Measurements from ENCODE around the gene SERGEF.

The SERGEF gene

DNA sequence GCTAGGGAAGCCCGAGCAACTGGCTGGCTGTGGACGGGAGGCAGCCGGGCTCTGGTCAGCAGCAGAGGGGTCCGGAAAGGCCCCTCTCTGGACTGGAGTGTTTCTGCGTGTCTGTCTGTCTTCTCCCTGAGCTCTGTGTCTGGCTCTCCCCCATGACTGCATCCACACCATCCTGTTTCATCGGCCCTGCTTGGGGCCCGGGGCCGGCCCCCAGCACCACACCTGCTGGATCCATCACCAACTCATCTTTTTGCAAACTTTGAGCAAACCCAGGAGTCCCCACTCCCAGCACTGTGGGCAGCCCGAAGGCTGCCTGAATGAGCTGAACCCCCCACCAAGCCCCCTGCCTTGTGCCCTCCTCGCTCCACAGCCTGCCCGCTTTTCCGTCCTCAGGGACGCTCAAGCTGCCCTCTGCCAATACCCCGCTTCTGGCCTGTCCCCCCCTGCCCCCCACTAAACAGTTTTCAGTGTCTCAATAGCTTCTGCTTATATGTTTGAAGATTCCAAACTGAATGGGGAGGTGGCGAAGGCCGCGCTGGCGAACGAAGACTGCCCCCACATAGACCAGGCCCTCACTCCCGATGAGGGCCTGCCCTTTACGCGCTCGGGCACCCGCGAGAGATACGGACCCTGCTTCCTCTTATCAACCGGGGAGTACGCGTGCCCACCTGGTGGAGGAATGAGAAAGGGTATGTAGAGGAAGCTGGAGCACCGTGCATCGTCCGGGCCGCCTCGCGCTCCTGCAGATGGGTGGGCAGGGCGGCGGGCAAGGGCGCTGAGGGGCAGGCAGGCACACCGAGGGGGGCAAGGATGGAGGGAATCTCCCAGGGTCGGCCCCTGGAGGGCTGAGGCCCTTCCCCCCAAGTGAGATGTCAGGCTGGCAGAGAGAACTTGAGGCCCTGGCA lies 233.6 kb downstream of the SERGEF start:
- intact Hi-C loops (cut with DNase I), result no loop called here
- DNase-seq, result peak in 2 of 10 donors; percentile 48 to 81

DNA sequence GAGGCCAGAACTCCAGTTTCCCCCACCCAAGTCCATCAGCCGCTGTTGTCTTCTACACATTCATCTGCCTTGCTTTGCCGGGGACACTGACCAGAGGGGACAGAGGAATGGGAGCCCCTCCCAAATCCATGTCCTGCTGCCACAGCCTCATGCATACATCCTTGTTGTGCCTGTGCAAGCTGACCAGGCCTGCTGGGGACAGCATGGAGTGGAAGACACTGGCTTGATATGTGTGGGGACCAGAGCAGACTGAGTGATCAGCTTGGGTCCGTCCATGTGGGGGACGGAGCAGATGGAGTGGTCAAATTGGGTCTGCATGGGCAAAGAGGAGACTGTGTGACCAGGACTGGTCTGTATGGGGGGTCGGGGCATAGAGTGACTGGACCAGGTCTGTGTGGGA lies 234.5 kb downstream of the SERGEF start:
- intact Hi-C loops (cut with DNase I), result no loop called here
- DNase-seq, result peak in 2 of 10 donors; percentile 22 to 58

DNA sequence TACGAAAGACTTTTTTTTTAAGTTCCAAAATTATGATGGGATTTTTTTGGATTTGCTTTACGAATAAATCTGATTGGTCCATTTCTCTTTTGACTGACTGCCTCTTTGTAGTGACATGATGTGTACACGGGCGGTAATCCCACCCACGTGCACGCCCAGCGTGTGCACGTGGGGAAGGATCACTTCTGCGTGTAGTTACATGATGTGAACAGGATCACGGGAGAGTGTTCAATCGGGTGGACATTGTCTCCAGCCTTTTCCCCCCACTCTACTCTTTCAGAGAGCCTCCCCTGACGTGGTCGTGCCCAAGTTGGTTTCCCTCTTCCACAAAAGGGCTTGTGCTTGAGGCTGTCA lies 235.1 kb downstream of the SERGEF start:
- DNase-seq, result peak in 1 of 10 donors; percentile 34
- intact Hi-C loops (cut with DNase I), result no loop called here

DNA sequence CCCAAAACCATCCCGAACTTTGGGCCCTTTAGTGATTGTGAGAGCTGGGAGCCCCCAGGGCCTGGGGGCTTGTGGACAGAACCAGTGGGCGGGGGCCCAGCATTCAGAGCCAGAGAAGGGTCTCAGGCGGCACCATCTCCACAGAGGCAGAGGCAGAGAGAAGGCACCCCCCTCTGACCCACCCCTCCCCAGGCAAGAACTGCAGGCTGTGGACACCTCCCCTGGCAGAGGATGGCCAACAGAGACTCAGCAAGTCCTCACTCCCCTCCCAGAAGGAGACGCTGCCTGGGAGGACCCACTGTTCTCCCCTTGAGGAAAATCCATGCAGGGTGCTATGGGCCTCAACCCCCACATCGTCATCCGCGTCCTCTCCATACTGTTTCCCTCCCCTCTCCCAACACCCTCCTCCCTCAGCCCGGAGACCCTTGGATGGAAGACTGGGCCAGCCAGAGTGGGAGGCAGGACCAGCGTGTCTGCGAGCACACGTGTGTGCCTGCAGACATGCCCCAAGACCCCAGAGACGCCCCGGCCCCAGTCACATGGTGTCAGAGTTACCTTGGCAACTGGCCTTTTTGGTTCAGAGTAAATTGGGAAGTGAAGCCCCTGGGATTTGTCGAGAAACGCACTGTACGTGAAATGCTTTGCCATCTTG lies 235.6 kb downstream of the SERGEF start:
- peak in 1 of 10 donors; percentile 63 for DNase-seq
- intact Hi-C loops (cut with DNase I), result no loop called here

DNA sequence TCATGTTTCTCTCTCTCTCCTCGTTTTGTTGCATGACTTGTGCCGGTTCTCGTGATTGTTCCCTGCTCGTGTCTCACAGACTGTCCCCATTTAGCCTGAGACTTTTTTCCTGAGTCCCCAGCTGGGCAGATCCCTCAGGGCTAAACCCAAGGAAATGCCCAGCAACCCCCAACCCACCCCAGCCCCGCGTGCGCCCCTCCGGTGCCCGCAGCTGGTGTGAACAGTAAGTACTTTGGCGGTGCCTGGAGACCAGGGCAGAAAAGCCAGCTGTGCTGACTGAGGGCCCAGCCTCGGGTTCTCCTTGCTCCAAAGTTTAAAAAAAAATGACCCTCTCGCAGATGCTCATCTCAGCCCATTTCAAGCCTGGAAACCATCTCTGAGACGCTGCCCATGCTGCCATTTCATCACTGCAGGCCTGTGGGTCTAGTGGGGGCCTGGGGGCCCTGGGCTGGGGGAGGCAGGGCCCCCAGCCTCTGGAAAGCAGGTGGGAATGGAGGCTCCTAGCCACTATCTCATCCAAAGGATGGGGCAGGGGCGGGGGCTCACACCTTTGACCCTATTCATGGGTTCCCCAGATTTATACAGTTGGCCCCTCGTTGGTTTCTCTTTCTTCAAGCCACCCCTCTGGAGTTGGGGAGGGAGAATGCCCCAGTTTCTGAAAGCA lies 236.5 kb downstream of the SERGEF start:
- DNase-seq, result peak in 1 of 10 donors; percentile 65
- intact Hi-C loops (cut with DNase I), result no loop called here

DNA sequence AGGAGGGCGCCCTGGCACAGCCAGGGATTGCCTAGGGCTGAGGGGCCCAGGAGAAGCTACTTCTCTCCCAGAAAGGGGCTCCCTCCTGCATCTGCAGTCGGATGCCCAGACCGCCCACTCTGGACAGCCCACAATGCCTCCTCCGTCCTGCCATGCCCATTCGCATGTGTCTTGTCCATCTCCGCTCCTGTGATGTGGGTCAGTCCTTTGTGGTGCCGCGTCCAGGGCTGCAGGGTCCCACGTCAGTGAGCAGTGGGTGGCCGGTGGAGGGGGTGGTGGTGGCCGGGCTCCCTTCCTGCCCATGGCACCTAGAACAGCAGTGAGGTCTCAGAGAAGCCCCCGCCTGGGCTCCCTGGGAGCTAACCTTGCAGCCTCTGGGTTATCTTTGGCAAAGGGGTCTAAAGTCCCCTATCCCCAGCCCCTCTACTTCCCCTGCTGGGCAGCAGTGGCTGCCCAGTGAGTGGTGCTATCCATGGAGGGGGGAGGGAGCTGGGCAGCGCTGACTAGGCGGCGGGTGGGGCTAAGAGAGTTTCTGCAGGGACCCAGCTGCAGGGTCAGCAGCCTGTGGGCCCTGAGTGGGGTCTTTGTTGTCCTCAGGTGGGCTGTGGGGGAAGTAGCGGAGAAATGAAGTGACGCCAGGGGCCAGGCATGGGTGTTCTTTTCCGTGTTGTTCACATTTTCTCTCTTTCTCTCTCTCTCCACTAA lies 237.2 kb downstream of the SERGEF start:
- intact Hi-C loops (cut with DNase I), result no loop called here
- peak in 1 of 10 donors; percentile 84 for DNase-seq

DNA sequence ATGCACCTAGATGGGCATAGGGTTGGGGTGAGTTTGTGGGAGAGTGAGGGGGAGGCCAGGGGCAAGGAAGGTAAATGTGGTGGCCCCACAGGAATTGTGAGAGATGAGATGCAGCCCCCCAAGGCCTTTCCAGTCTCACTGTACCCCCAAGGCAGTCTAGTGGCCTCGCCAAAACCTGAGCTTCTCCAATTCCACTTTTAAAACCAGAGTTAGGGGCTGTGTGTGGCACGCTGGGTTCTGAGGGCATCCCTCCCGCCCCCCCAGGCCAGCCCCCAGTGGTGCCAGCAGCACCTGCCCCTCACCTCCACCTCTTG lies 237.9 kb downstream of the SERGEF start:
- intact Hi-C loops (cut with DNase I), result no loop called here
- DNase-seq, result no peak

DNA sequence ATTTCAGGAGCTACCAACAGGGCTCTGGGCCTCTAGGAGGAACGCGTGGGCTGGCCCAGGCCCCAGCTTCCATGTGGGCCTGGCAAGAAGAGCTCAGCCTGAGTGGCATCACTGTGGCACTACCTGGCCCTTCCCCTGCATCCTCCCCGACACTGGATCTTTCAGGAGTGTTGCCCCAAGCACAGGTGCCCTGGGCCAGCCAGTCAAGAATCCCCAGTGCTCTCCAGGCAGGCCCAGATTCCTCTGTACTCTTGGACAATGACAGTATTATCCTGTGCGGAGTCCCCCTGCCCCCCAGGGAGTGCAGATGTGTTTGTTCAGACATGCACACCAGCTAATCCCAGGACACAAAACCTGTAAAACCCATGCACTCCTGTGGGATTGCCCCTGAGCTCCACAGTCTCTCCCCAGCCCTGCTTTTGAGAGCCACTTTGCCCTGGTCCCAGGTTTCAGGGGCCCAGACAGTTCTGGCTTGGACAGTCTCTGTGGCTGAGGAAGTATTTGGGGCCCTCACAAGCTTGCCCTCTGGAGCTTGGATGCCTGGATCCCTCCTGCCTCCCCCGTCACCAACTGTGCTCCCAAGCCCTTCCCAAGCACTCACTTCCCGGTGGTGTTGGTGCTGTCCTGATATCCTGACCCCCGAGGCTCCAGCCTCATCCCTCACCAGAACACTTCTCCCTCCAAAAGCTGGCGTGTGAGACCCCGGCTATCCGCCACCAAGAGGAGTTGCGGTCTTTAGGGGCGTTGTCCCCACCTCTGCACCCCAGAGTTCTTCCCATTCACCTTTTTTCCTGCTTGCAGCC lies 238.4 kb downstream of the SERGEF start:
- DNase-seq, result peak in 1 of 10 donors; percentile 68
- intact Hi-C loops (cut with DNase I), result no loop called here

DNA sequence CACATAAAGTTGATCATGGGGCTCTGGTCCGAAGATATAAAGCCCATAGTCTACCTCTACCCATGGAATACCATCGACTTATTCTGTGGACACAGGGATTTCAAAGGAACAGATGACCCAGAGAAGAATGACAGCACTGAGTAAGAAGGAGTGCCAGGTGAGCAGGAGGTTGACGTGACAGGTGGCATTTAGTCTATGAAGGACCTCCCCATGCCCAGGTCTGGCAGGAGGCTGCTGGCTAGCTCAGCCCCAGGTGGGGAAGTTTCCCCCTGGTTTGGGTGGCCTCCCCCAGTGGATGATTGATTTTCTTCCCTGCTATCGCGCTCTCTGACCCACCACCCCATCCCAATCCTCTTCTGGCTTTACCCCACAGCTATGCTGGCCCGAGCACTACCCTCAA lies 239.2 kb downstream of the SERGEF start:
- DNase-seq, result peak in 1 of 10 donors; percentile 54
- intact Hi-C loops (cut with DNase I), result no loop called here

DNA sequence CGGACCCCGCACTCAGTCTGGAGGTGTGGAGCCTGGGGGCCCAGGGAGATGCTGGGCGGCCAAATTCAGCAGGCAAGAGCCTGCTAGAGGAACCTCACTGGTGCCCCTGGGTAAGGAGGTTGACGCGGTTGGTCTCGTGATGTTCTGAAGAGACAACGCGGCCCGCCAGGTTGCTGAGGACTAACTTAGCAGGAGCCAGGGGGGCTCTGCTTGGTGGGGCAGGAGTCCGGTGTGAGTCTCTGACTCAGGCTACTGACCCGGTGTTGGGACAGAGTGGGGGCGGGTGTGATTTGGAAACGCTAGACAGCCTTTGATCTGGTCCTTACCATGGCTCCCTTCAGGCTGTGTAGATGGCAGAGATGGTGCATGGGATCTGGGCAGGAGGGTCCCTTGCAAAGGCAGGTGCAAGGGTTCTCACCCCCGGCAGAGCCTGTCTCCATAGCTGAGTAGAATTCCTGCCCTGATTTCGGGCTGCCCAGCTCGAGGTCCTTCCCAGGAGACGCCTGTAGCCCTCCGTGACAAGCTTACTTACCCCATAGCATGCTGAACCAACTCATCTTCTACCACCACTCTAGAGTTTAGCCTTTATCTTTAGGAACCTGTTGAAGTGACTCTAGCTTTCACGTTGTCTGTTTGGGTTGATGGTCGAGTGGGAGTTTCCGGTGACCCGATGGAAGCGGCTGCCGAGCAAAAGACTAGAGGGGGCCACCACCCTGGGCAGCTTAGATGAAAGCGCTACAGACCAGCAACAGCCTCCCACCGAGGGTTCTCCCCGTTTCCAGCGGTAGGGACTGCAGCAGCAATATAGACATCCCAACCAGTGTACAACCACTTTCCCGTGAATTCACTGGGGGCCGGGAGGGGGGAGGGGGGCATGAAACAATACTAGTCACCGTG lies 239.9 kb downstream of the SERGEF start:
- DNase-seq, result peak in 2 of 10 donors; percentile 54 to 57
- intact Hi-C loops (cut with DNase I), result no loop called here

DNA sequence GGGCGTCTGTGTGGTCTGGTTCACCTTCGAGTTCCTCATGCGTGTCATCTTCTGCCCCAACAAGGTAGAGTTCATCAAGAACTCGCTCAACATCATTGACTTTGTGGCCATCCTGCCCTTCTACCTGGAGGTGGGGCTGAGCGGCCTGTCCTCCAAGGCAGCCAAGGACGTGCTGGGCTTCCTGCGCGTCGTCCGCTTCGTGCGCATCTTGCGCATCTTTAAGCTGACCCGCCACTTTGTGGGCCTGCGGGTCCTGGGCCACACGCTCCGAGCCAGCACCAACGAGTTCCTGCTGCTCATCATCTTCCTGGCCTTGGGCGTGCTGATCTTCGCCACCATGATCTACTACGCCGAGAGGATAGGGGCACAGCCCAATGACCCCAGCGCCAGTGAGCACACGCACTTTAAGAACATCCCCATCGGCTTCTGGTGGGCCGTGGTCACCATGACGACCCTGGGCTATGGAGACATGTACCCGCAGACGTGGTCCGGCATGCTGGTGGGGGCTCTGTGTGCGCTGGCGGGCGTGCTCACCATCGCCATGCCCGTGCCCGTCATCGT lies 240.9 kb downstream of the SERGEF start:
- peak in 2 of 10 donors; percentile 57 to 77 for DNase-seq
- intact Hi-C loops (cut with DNase I), result no loop called here

DNA sequence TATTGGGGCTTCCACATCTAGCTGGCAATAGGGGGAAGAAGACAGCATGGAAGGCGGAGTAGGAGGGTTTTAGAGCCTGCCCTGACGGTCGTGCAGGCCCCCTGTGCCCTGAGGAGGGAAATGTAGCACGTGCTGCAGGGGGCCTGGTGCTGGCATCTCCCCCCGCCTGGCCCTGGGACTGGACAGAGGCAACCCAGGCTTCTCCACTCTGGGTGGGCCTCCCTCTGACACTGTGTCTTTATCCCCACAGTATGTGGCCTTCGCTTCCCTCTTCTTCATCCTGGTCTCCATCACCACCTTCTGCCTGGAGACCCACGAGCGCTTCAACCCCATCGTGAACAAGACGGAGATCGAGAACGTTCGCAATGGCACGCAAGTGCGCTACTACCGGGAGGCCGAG lies 241.4 kb downstream of the SERGEF start:
- intact Hi-C loops (cut with DNase I), result no loop called here
- peak in 1 of 10 donors; percentile 46 for DNase-seq

DNA sequence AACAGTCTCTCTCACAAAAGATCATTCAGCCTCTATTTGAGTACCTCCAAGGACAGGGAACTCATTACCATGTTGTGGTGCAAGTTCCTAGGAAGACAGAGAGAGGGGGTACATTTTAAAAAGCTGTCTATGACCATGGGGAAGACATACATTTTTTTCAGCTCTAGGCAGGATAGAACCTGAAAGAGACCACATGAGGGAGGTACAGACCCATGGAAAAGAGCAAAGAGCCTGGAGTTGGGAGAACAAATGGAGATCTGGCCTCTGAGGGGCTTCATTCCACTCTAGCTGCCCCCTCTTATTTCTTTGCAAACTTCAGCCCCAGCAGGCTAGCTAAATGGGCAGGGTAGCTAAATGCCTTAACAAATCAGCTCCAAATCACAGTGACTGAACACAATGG lies 241.9 kb downstream of the SERGEF start:
- intact Hi-C loops (cut with DNase I), result no loop called here
- no peak for DNase-seq

DNA sequence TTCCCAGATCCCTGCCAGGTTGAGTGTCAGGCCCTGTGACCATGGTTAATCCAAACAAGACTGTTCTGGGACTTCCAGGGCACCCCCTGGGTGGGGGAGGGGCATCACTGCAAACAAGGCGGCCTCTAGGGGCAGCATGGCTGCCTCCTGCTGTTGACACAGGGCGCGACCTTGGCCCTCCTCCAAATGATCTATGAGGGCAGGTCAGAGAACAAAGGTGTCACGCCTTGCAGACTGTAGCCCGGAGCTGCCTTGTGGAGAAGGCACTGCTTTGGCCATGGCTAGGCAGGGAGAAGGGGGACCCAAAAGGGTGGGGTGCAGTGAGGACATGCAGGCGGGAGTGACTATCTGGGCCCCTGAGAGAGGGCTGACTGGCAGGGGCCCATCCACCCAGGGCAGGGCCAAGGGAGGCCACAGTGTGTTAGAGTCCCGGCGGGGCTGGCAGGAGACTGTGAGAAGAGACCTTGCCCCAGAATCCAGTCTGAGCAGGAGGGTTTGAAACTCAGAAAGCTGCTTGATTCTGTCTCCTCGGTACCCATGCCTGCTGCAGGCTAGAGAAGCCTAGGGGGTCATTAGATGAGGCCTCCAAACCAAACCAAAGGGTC lies 242.7 kb downstream of the SERGEF start:
- peak in 1 of 10 donors; percentile 86 for DNase-seq
- intact Hi-C loops (cut with DNase I), result no loop called here

DNA sequence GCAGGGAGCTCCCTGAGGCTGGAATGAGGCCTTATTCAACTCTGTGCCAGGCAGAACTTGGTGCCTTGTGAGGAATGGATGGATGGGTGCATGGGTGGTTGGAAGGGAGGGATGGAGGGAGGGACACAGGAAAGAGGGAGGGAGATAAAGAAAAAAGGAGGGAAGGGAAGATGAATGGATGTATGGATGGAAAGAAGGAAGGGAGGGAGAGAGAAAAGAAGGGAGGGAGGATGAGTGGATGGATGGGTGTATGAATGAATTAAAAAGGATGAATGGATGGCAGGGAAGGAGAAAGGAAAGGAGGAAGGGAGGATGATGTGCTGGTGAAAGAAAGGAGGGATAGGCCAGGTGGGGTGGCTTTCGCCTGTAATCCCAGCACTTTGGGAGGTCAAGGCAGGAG lies 243.6 kb downstream of the SERGEF start:
- DNase-seq, result peak in 1 of 10 donors; percentile 33
- intact Hi-C loops (cut with DNase I), result no loop called here

DNA sequence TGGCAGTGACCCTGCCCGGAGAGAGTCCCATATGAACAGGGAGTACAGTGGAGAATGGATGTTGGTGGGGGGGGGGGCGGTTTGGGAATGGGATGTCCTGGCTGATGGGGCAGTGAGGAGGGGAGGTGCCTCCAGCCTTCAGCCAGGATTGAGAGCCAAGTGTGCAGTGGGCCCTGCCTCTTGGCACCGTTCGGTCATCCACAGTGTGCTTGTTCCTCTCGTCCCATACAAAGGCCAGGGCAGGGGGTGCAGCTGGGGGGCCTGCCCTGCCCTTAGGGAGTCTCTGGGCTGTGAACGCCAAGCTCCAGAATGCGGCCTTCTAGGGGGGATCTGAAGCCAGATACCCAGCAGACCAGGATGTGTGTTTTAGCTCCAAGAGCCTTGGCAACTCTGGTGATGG lies 244.3 kb downstream of the SERGEF start:
- peak in 1 of 10 donors; percentile 43 for DNase-seq
- intact Hi-C loops (cut with DNase I), result no loop called here

DNA sequence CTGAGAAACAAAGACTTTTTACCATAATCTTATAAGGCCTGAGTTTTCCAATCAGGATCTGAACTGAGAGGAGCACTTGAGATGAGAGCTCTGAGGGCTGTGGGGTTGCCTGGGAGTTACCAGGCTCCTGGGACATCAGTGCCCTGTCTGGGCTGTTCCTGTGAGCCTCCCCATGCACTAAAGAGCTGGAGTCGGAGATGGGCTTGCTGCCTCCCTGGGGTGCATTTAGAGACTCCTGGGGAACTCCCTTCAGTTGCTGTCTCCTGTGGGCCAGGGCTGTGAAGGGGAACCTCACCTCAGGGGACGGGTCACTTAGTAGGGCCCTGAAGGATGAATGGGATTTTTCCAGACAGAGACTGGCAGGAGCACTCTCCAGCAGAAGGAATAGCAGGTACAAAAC lies 244.9 kb downstream of the SERGEF start:
- intact Hi-C loops (cut with DNase I), result no loop called here
- peak in 1 of 10 donors; percentile 33 for DNase-seq

DNA sequence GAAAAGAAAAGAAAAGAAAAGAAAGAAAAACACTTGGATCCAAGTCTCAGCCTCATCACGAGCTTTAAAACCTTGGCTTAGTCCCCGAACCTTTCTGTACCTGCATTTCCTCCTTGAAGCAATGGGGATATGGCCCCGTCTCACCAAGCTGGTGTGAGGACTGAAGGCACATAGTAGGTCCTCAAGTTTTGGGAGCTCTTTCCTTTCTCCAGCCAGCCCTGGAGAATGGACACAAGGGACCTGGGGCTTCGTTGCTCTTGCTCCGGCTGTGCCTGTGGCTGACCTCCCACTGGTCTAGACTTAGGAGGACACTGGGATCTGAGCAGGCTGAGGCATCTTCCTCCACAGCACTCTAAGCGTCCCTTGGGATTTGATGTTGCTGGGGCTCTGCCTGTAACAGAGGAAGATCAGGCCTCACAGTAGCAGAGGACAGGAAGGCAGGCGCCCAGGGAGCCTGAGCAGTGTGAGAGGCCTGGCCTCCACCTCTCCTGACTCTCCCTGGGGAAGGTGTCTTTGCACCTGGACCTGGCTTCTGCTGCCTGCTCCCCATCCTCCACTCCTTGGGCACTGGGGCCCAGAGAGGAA lies 245.5 kb downstream of the SERGEF start:
- intact Hi-C loops (cut with DNase I), result no loop called here
- peak in 1 of 10 donors; percentile 54 for DNase-seq

Data from posterior cingulate gyrus (tissue), 11 donors.